HG02852 (cell line): ENCODE results near the gene PRRG2.
"Not testable (repeated sequence)": the region's sequence is repeated elsewhere in the genome, so short reads cannot be mapped to it uniquely, and the experiment has no call there.

ENCODE experiments used
- ATAC-seq: cut with Tn5 transposase; IDR thresholded peaks from one replicate; pipeline ENCODE4 v1.9.1; 2021; ENCODE audit warnings: mild to moderate bottlenecking, moderate library complexity; ENCODE audit not compliant: unreplicated experiment

Gene PRRG2

DNA sequence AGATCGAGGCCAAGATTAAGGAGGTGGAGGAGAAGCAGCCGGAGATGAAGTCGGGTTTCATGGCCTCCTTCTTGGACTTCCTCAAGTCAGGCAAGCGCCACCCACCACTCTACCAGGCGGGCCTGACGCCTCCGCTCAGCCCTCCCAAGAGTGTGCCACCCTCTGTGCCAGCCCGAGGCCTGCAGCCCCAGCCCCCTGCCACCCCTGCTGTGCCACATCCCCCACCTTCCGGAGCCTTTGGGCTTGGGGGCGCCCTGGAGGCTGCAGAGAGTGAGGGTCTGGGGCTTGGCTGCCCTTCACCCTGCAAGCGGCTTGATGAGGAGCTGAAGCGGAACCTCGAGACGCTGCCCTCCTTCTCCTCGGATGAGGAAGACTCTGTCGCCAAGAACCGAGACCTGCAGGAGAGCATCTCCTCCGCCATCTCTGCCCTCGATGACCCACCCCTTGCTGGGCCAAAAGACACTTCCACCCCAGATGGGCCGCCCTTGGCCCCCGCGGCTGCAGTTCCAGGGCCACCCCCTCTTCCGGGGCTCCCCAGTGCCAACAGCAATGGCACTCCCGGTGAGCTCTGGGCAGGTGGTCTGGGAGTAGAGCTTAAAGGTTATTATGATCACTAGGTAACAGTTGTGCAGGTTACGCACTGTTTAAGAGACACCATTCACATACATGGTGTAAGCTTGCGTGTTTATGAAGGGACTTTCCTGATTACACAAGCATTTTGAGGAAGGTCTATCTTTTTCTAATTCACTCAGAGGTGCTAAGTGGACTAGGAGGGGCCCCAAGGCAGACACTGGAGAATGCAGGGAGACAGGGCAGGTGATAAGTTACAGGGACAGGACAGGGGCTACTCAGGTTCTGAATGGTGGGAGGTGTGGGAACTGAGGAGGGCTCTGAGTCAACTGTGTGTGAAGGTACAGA is 18.5 kb downstream of the PRRG2 start:
- ATAC-seq = no peak

DNA sequence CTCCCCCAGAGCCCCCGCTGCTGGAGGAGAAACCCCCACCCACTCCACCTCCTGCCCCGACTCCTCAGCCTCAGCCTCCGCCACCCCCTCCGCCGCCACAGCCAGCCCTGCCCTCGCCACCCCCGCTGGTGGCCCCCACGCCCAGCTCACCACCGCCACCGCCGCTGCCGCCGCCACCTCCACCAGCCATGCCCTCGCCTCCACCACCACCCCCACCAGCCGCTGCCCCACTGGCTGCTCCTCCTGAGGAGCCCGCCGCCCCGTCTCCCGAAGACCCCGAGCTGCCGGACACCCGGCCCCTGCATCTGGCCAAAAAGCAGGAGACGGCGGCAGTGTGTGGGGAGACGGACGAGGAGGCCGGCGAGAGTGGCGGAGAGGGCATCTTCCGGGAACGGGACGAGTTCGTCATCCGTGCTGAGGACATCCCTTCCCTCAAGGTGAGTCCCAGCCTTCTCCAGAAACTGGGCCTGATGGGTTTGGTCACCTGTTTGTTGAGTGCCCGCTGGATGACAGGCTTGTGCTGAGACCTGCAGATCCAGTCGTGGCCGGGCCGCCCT is 20.4 kb downstream of the PRRG2 start:
- ATAC-seq = no peak

DNA sequence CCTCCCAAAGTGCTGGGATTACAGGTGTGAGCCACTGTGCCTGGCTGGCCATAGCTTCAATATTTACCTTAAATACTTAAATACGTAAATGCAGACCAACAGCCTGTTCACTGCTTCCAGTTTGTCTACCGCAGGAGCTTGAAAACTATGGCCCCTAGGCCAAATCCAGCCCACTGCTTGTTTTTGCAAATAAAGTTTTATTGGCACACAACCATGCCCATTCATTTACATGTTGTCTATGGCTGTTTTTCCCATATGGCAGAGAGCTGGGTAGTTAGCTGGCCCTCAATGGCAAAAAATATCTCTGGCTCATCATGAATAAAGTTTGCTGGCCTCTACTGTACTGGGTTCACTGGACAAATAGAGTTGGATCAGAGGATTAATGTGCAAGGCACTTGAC is 21.7 kb downstream of the PRRG2 start:
- ATAC-seq = no peak

DNA sequence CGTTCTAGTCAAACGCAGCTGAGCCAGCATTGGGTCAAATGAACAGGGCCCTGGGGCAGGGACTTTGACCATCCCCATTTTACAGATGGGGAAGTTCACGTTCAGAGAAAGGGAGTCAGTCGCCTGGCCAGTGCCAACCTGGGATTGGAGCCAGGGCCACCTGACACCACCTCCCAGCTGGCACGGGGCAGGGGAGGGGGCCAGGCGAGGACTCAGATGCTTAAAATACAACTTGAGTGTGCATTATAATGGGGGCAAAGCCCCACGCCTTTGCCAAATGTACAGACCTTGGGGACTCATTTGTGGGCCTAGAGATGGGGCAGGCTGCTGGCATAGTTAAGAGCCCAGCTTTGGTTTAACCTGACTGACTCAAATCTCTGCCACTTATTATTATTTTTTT is 24.5 kb downstream of the PRRG2 start:
- ATAC-seq = no peak

DNA sequence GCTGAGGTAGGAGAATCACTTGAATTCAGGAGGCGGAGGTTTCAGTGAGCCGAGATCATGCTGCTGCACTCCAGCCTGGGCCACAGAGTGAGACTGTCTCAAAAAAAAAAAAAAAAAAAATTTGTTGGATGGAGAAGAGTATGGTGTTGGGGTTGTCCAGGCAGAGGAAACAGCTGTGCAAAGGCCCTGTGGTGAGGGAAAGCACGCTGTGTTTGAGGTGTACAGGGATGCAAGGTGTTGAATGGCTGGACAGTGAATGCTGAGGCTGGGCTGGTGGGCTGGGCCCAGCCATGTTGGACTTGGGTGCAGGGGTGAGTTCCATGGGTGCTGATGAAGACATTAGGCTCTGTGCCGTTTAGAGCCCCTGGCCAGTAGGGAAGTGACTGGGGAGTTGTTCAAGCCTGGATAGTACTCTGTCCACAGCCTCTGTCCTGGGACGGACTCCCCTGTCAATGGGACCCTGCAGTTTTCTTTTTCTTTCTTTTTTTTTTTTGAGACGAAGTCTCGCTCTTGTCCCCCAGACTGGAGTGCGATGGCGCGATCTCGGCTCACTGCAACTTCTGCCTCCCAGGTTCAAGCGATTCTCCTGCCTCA is 28.5 kb downstream of the PRRG2 start:
- ATAC-seq = no peak

DNA sequence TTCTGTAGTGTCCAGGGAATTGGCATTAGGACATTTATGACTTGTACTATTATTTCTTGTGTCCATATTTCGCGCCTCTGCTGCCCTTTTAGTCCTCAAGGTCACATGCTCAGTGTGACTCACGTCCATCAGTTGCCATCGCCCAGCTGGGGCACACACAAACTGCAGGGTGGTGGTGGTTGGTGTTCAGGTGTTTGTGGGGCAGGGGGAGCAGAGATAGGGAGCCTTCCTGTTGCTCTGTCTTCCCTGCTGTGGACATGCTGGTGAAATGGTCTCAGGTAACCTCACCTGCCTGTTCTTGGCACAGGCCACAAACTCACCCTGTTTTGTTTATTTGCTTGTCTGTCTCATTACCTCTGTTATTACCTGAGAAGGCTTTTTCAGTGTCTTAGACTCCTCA is 32.3 kb downstream of the PRRG2 start:
- ATAC-seq = no peak

DNA sequence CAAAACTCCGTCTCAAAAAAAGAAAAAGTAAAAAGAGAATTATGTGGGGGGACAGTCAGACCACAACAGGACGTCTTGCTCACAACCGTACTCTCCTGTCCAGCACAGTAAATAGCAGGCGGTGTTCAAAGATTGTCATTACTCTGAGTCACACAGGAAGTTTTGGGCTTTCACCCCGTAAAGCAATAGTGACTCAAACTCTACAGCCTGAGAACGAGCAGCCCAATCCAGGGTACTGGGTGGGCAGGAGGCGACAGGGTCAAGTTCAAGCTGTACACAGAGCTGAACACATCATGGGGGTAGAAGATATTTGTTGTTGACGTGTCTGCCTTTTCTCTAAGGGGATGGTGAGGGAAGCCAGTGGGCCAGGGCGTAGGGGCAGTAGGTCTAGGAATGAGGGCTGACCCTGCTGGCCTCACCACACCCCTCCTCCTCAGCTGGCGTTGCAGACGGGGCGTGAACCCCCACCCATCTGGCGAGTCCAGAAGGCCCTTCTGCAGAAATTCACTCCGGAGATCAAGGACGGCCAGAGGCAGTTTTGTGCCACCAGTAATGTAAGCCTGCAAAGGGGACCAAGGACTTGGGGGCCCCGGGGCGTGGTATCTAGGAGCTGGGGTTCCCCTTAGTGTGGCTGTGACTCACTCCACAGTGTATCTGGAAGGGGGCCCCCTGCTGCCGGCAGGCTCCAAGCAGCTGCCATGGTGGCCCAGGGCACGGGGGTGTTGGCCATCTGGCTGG is 33.1 kb downstream of the PRRG2 start:
- no peak for ATAC-seq

DNA sequence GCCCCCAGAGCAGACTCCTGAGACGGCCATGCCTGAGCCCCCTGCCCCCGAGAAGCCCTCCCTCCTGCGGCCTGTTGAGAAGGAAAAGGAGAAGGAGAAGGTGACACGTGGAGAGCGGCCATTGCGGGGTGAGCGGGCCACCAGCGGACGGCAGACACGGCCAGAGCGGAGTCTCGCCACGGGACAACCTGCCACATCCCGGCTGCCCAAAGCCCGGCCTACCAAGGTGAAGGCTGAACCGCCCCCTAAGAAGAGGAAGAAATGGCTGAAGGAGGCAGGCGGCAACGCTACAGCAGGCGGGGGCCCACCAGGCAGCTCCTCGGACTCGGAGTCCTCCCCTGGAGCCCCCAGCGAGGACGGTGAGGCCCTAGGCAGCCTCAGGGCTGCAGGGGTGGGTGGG is 34.7 kb downstream of the PRRG2 start:
- ATAC-seq = no peak

DNA sequence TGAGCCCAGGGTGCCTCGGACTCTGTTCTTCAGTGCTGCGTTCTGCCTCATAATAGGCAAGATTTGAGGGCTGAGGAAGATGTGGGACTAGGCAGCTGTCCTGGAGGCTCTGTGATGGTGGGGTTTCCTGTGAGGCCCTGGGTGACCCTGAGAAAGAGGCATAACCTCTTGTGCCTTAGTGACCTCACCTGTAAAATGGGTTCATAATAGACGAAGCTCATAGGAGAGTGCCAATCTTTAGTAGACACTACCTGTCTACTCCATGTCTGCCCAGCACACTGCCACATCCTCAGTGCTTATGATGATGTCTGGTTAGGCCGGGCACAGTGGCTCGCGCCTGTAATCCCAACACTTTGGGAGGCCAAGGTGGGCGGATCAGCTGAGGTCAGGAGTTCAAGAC is 35.4 kb downstream of the PRRG2 start:
- no peak for ATAC-seq

DNA sequence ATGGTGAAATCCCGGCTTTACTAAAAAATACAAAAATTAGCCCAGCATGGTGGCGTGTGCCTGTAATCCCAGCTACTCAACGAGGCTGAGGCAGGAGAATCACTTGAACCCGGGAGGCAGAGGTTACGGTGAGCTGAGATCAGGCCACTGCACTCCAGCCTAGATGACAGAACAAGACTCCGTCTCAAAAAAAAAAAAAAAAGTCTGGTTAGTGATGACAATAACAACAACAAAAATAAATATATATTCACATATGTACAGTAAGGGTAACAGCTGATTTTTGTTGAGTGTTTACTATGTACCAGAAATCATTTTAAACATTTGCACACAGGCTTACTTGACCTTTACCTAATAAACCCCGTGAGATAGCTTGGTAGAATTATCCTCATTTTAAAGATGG is 35.8 kb downstream of the PRRG2 start:
- no peak for ATAC-seq

DNA sequence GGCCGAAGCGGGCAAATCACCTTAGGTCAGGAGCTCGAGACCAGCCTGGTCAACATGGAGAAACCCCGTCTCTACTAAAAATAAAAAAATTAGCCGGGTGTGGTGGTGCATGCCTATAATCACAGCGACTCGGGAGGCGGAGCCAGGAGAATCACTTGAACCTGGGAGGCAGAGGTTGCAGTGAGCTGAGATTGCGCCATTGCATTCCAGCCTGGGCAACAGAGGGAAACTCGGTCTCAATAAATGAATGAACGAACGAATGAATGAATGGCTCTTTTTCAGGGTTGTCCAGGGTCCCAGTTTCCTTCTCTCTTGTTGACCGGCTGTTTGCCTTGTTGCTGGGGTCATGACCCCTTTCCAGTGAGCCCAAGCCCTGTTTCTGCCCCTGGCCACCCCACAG is 36.7 kb downstream of the PRRG2 start:
- ATAC-seq = not testable (repeated sequence)

DNA sequence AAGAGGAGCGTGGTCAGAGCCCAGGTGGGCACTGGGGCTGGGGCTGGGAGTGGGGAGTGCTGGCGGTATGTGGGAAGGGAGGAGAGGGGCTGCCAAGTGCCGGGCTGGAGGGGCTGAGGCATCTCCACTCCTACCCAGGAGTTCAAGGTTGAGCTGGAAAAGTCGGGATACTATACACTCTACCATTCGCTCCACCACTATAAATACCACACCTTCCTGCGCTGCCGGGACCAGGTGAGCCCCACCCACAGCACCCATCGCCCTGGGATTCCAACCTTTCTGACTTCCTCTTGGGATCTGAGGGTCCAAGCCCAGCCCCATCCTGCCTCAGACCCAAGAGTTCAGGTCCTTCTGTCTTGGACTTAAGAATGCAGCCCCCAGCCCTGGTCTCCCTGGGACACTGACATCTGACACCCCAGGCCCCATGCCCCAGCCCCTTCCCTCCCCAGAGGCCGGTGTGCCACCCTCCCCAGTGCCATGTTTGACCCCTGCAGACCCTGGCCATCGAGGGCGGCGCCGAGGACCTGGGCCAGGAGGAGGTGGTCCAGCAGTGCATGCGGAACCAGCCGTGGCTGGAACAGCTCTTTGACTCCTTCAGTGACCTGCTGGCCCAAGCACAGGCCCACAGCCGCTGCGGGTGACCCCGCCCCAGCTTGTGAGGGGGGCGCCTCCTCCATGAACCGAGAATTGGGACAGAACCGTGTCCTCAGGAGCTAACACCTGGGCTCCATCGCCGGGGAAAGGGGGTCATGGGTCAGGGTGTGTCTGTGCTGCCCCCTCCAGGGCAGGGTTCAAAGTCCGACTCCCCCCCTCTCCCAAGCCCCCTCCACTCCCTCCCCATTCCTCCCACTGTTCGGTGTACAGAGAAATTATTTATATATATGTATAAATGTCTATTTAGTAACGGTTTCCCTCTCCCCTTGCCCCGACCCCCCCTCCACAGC is 44.1 kb downstream of the PRRG2 start:
- no peak for ATAC-seq

DNA sequence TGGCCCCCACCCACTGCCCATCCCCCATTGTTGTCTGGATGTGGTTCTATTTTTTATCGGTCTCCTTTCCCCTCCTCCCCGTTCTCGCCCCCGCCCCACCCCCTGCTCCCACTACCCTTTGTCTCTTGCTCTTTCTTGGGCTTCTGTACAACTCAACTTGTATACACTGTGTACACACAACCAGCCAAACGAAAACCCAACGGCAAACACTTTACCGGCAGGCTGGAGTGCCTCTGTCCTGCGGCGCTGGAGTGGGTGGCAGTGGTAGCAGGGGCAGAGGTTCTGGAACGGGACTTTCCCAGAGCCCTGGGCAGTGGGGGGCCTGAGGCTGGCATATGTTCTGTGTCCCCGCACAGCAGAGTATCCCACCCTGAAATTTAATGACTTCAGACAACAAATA is 45.1 kb downstream of the PRRG2 start:
- no peak for ATAC-seq

DNA sequence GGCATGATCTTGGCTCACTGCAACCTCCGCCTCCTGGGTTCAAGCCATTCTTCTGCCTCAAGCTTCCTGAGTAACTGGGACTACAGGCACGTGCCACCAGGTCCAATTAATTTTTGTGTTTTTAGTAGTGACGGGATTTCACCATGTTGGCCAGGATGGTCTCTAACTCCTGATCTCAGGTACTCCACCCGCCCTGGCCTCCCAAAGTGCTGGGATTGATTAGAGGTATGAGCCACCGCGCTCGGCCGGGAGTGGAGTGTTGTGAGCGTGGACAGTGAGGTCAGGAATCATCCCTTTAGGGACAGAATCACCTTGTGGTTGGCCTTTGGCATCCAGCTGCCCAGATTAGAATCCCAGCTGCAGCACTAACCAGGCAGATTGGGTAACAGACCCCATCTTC is 48.5 kb downstream of the PRRG2 start:
- no peak for ATAC-seq

DNA sequence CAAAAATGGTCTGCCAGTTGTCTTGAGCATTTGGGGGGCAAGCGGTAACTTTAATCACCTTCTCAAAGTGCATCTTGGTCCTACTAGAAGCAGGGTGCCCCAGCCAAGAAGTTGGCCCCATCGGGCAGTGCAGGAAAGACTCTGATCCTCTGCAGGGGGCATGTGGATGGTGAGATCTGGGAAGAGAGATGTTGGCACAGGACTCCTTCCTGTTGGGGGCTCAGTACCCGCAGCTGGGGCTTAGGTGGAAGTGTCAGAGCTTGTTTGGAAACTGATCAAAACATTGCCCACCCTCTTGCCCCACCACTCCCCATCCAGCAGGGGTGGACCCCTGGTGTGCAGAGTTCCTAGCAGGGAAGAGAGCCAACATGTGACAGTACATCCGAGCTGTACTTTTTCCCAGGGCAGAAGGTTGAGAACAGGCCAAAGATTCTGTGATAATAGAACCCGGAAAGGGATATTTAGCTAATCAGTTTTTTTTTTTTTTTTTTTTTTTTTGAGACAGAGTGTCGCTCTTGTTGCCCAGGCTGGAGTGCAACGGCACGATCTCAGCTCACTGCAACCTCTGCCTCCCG is 50.0 kb downstream of the PRRG2 start:
- no peak for ATAC-seq

DNA sequence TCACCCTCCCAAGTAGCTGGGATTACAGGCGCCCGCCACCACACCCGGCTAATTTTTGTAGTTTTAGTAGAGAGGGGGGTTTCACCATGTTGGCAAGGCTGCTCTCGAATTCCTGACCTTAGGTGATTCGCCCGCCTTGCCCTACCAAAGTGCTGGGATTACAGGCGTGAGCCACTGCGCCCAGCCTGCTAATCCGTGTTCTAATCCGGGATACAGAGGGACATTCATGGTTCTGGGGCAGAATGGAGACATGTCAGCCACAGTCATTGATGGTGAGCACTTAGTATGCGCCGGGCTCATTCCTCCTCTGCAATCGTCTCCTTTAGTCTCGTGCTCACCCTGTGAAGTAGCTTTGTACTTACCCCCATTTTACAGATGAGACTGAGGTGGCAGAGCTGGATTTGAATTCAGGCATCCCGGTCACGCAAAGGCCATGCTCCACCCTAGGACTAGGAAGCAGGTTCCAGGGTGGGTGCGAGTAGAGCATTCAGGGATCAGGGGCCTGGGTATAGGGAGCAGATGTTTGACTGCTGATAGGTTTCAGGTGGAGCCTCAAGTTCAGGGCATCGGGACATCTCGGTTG is 50.6 kb downstream of the PRRG2 start:
- no peak for ATAC-seq

DNA sequence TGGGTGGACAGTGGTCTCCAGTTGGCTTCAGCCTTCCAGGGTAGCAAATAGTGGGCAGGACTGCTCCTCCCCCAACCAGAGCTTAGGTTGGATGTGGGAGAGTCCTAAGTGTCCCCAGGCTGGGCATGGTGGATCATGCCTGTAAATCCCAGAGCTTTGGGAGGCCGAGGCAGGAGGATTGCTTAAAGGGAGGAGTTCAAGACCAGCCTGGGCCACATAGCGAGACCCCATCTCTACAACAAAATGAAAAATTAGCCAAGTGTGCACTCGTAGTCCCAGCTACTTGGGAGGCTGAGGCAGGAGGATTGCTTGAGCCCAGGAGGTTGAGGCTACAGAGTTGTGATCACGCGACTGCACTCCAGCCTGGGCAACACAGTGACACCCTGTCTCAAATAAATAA is 51.5 kb downstream of the PRRG2 start:
- no peak for ATAC-seq

DNA sequence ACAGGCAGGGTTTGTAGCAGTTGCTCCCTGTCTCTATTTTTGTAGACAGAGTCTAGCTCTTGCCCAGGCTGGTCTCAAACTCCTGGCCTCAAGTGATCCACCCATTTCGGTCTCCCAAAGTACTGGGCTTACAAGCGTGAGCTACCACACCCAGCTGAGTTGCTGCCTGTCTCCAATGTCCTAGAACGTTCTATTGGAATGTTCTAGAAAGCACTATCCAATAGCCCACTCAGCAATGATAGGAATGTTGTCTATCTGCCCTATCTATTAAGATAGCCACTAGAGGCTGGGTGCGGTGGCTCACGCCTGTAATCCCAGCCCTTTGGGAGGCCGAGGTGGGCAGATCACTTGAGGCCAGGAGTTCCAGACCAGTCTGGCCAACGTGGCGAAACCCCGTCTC is 52.2 kb downstream of the PRRG2 start:
- not testable (repeated sequence) for ATAC-seq

DNA sequence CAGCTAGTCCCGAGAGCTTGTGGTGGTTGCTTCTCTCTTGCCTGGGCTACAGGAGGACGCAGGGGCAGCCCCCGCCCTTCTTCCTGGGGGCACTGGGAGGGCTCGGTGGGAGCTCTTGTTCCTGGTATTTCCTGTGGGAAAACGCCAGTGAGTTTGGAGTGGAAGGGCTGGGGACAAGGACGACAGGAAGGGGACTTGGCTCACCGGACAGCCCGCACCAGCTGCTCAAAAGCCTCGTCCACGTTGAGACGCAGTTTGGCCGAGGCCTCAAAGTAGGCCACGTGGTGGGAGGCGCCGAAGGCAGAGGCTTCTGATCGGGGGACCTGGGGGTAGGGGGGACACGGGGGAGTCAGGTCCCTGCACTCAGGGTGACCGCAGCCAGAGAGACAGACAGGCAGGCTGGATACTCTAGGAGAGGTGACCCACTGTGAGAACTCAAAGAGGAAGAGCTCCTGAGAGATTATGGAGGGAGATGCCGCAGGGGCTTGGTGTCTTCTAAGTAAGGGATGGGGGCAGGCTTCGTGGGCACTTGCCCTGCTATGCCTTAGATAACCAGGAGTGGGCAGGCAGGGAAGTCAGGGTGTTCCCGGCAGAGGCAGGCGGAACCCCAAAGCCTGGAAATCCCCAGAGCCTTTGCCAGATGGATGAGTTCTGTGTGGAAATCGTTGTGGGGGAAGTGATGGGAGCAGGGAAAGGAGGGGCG is 54.6 kb downstream of the PRRG2 start:
- no peak for ATAC-seq
